ENCODE results near the gene PHETA1.

PHETA1 gene

GRCh38 chr12:111413442-111414086 is 44.7 kb upstream of the PHETA1 start:
- H3K9me3 ChIP-seq, result no peaks in the 10 kb centered on the region
- no peak for DNase-seq
- no peak for TF ChIP-seq CTCF (IDR thresholded peaks at IDR 0.05; ENCODE audit: low read depth, low read length)
- H3K4me1 ChIP-seq, result peaks cover 29% of the 10 kb centered on the region
- H3K27me3 ChIP-seq, result no peaks in the 10 kb centered on the region
- H3K4me3 ChIP-seq (ENCODE audit: low read depth, low read length), result no peak overlapping the region
- H3K36me3 ChIP-seq, result peaks cover 4% of the 10 kb centered on the region

- peaks cover 29% of the 10 kb centered on the region for H3K4me1 ChIP-seq
- peaks cover 4% of the 10 kb centered on the region for H3K36me3 ChIP-seq
- no peak overlapping the region for H3K4me3 ChIP-seq (ENCODE audit: low read depth, low read length)
- H3K27me3 ChIP-seq, result no peaks in the 10 kb centered on the region
- no peak for DNase-seq
- H3K9me3 ChIP-seq, result no peaks in the 10 kb centered on the region
- no peak for TF ChIP-seq CTCF (IDR thresholded peaks at IDR 0.05; ENCODE audit: low read depth, low read length)
Observed at GRCh38 chr12:111412830-111413441, 44.0 kb upstream of the PHETA1 start.

GRCh38 chr12:111412007-111412829 is 43.3 kb upstream of the PHETA1 start:
- H3K4me3 ChIP-seq (ENCODE audit: low read depth, low read length), result no peak overlapping the region
- no peak for TF ChIP-seq CTCF (IDR thresholded peaks at IDR 0.05; ENCODE audit: low read depth, low read length)
- no peaks in the 10 kb centered on the region for H3K27me3 ChIP-seq
- H3K36me3 ChIP-seq, result no peaks in the 10 kb centered on the region; the same call in 1 of the 2 replicates
- peaks cover 29% of the 10 kb centered on the region for H3K4me1 ChIP-seq
- no peak for DNase-seq
- H3K9me3 ChIP-seq, result no peaks in the 10 kb centered on the region

GRCh38 chr12:111411185-111411764 is 42.4 kb upstream of the PHETA1 start:
- peaks cover 29% of the 10 kb centered on the region for H3K4me1 ChIP-seq
- no peaks in the 10 kb centered on the region for H3K9me3 ChIP-seq
- no peaks in the 10 kb centered on the region; the same call in 1 of the 2 replicates for H3K36me3 ChIP-seq
- H3K4me3 ChIP-seq (ENCODE audit: low read depth, low read length), result no peak overlapping the region
- H3K27me3 ChIP-seq, result no peaks in the 10 kb centered on the region
- DNase-seq, result no peak
- no peak for TF ChIP-seq CTCF (IDR thresholded peaks at IDR 0.05; ENCODE audit: low read depth, low read length)

- Histone ChIP-seq H3K9me3 (no peaks in the 10 kb centered on the region), H3K4me3 (ENCODE audit: low read depth, low read length) (peak overlapping the region; percentile 38; the same call in 1 of the 2 replicates), H3K36me3 (no peaks in the 10 kb centered on the region; the same call in 1 of the 2 replicates), H3K4me1 (peaks cover 29% of the 10 kb centered on the region), H3K27me3 (no peaks in the 10 kb centered on the region)
- no peak for TF ChIP-seq CTCF (IDR thresholded peaks at IDR 0.05; ENCODE audit: low read depth, low read length)
- DNase-seq, result no peak
Observed at GRCh38 chr12:111410431-111411184, 41.7 kb upstream of the PHETA1 start.
